NCI-H187 treated with DMSO at 0.1 percent for 48 hours (cell line): ENCODE data around the gene BNC2.

ENCODE experiments used
- DNase-seq: peaks from one replicate; lab custom pipeline; 2025; lab: John Stamatoyannopoulos, UW

The BNC2 gene

GRCh38 chr9:16367605-16368231 is 502.8 kb downstream of the BNC2 start:
- no peak for DNase-seq

DNA sequence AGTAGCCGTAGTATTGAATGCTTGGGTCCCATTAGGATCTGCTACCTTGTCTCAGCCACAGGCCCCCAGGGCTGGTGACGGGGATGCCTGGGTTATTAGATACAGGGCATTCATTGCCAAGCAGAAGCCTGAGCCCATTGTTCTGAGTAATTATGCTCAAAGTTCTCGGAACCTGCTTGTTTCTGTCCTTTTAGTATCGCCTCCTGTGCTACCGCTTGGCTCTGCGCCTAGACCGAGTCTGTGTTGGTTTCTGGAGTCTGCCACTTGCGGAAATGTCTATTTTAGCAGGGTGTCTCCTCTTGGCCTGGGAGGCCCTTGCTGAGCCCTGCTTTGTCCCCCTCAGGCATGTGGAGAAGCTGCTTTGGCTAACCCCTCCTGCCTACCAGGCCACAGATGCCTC is 506.1 kb downstream of the BNC2 start:
- no peak for DNase-seq

GRCh38 chr9:16363916-16364315 is 506.6 kb downstream of the BNC2 start:
- no peak for DNase-seq

DNA sequence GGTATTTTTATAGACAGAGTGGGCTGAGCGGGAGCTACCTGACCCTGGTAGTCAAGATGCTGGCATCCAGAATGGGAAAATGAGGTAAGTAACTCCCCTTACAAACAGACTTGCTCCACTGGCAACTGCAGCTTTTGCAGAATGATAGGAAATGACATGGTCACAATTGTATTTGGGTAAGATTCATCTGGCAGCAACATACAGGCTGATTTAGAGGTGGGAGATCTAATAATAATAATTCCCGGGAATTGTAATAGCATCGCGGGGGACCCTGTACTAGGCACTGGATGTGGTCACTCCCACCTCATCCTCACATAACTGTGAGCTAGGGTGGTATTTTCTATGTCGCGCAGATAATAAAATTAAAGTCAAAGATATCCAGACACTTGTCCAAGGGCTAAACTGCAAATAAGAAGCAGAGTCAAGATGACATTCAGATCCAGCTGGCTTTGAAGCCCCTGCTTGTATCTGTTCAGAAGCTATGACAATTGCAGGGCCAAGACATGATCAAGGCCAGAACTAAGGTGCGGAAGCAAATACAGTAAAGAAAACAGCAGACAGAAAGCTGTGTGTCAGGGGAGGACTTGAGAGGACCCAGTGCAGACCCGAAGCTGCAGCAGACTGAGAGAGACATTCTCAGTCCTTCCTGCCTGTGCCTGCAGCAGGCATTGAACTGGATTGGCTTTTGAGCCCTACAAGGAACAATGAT is 507.2 kb downstream of the BNC2 start:
- DNase-seq: no peak

DNA sequence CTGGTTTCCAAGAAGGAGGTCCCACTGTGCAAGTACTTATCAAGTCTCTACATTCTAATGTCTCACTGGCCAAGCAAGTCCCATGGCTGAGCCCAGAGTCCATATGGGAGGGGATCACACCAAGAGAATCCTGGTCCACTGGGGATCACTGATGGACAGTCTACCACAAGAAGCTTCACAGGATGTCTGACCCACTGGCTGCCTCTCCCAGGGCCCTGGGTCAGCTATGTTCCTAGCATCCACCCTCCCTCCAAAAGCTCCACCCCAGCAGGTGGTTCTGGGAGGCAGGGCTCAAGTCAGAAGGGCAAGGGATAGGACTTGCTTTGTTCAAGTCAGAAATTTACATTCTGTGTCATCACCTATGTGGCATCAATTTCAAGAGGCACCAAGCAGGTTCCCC is 508.5 kb downstream of the BNC2 start:
- no peak for DNase-seq

- DNase-seq: no peak
Measured at GRCh38 chr9:16361118-16361517, 509.4 kb downstream of the BNC2 start.

DNA sequence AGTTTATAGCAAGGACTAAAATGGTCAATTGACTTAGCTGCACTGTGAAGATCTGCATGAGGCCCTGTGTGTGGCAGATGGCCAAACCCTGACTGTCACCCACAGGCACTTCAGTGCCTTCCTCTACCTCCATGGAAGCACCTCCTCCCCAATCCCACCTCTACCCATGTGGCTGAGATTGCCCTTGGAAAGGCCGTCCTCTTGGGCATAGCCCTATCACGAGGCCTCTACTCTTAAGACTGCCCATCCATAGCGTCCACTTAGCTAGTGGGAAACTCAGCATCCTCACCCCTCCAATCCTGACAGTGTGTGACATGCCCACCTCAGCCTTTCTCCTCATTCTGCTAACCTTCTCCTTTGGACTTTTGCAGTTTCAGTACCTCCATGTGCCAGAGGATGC is 510.2 kb downstream of the BNC2 start:
- no peak for DNase-seq
